Epithelial cell of proximal tubule (primary cell): ENCODE results near the gene TTLL11. TPM values are rescaled to one million over a fixed set of nuclear protein-coding genes. Genes with fewer than 3 reads are reported as not detected.
A peak's percentile ranks its signal among the peaks of the same experiment; 100 is the strongest.

Experiments
- DNase-seq: peaks from one replicate; pipeline ENCODE4 v3.0.0-alpha.2; 2011; ENCODE audit warnings: low read depth
- H3K4me3 ChIP-seq: 2 replicates; pipeline ENCODE4 v1.5.1; 2011; ENCODE audit warnings: low read depth, mild to moderate bottlenecking, low read length
- total RNA-seq: library from RNA; depleted of rRNA; stranded (reverse); fragments of >200 nt; gene quantifications from 2 replicates; pipeline ENCODE4 v1.2.3, GENCODE V29; 2015
- TF ChIP-seq, protein P1 (sequence below): conservative IDR thresholded peaks from 2 replicates; pipeline ENCODE4 v1.5.1; 2012; ENCODE audit warnings: low read depth, mild to moderate bottlenecking, low read length

Gene TTLL11
- total RNA-seq, 1 donor from 2014 or later: 0.75 TPM

DNA sequence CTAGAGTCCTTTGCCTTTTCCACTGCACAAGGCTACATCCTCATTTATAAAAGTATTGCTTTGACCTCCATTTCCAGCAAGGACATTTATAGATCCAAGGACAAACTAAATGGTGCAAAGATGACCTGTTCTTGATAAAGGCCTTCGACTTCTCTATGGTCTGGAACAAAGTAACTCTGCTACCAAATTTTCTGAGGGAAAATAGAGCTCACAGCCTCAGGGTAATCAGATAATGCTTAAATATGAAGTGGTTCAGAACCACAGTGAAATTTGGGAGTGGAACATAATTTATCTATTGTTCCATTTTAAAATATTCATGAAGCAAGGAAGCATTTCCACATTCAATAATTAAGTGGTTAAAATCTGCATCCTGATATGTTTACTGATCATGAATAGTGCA lies 137.5 kb downstream of the TTLL11 start:
- H3K4me3 ChIP-seq: no peak overlapping the region
- no peak for DNase-seq
- TF ChIP-seq, protein P1, sequence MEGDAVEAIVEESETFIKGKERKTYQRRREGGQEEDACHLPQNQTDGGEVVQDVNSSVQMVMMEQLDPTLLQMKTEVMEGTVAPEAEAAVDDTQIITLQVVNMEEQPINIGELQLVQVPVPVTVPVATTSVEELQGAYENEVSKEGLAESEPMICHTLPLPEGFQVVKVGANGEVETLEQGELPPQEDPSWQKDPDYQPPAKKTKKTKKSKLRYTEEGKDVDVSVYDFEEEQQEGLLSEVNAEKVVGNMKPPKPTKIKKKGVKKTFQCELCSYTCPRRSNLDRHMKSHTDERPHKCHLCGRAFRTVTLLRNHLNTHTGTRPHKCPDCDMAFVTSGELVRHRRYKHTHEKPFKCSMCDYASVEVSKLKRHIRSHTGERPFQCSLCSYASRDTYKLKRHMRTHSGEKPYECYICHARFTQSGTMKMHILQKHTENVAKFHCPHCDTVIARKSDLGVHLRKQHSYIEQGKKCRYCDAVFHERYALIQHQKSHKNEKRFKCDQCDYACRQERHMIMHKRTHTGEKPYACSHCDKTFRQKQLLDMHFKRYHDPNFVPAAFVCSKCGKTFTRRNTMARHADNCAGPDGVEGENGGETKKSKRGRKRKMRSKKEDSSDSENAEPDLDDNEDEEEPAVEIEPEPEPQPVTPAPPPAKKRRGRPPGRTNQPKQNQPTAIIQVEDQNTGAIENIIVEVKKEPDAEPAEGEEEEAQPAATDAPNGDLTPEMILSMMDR: no peak

DNA sequence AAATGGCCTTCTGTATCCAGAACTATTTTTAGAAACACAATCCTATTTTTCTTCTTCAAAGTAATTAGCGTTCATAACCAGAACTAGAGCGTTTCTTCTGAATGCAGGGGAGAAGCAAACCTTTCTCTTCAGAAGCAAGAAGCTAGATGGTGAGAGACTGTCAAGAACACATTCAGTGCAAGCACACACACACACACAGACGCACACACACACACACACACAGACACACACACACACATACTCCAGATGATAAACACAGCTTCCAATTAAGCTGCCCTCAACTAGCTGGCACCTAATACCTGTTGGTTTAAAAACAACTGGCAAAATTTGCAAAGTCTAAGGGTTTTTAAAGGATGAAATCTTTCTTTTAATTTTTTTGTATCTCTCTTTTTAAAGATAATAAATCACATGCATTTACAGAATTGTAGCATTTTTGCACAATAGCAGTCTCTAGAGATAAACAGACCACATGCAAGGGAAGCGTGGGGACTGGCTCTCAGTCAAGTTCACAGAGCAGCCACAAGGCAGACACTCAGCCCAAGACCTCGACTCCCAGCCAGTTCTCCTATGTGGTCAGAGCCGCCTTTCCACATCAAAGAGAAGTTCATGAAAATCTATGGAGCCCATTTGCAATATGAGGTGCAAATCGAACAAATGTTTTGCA lies 138.5 kb downstream of the TTLL11 start:
- TF ChIP-seq, protein P1: no peak
- no peak overlapping the region for H3K4me3 ChIP-seq
- no peak for DNase-seq

DNA sequence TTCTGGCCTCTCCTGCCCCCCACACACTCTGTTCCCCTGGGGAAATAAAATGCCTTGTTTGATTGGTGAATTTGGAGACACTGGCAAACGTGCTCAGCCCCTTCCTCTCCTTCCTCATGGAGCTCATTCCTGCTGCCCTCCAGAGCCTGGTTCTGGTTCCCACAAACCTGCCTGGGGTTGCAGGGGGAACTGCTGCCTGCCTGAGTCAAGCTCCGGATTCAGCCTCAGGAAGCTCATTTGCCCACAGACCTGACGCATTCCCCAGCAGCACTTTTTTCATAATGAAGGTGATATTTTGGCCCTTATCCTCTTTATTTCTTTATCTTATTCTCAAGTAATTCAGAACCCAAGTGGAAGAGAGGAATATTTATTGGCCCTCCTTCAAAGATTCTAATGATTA lies 140.5 kb downstream of the TTLL11 start:
- H3K4me3 ChIP-seq: no peak overlapping the region
- TF ChIP-seq, protein P1: no peak
- DNase-seq: no peak

DNA sequence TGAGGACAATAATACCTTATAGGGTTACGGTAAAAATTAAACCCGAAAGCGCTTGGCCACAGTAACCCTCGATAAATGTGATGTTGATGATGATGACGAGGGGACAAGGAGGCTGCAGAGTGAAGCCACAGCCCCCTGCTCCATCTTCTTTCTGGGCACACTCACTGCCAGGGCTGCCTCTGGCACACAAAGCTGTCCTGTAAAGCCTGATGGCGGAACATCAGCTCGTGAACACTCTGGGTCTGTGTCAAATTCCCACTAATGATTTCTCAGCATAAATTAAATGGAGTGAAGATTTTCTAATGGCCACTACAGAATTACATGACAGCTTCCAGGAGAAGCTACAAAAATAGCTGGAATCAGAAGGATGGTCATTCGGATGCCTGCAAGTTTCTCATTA lies 142.2 kb downstream of the TTLL11 start:
- DNase-seq: no peak
- no peak overlapping the region for H3K4me3 ChIP-seq
- TF ChIP-seq, protein P1: no peak

DNA sequence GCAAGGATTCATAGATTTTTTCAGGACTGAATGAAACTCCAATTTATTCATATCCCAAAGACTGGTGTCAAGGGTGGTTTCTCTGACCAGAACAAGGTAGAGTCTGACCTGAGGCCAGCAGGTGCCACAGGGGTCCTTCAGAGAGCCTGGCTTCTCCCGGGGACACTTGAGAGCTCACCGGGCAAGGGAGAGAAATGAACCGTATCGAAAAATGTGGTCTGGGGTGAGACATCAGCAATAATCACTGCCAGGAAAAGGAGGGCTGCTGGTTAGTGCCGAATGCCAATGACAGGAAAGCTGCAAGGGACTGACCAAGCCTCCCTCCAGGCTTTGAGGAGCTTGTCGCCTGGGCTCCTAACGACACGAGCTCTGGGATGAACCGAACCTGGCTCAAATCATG lies 142.7 kb downstream of the TTLL11 start:
- no peak overlapping the region for H3K4me3 ChIP-seq
- DNase-seq: peak; percentile 27
- TF ChIP-seq, protein P1: no peak

DNA sequence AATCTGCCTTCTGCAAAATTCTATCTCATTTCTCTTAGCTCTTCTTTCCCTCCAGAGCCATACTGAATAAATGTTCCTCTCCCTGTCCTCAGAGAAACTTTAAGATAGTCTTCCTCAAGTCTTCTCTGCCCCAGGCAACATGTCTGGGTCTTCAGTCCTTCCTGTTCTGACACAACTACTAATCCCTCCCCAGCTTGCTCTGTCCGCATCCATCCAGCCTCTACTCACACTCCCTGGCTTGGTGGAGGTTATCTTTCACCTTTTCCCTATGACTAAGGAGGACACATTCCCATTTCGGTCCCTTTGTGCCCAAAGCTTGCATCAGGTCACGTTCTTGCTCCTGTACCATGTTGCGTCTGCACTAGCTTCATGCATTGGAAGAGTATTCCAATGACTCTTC lies 143.3 kb downstream of the TTLL11 start:
- no peak overlapping the region for H3K4me3 ChIP-seq
- DNase-seq: no peak
- TF ChIP-seq, protein P1: no peak

DNA sequence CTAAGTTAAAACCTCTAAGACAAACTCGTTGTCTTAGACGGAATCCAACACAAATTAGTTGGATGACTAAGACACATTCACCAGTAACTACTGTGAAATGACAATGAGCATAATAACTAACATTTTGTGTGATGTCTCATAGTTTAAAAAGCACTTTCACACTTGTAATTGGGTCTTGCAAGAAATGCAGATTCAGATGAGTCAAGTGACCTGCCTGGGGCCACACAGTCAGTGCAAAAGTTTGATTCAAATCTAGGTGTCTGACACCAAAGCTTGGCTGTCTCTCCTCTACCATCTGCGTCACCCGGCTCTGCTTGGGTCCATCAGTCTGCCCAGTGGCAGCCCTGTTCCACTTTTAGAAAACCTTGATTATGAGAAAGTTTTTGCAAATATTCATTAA lies 143.7 kb downstream of the TTLL11 start:
- no peak overlapping the region for H3K4me3 ChIP-seq
- no peak for DNase-seq

More for the DNA sequence above, 143.7 kb downstream of the TTLL11 start:
- TF ChIP-seq, protein P1: no peak
